ENCODE measurements around the gene ALG14. TPM values are rescaled to one million over a fixed set of nuclear protein-coding genes. Genes with fewer than 3 reads are reported as not detected.
A peak's percentile ranks its signal among the peaks of the same experiment; 100 is the strongest.

The ALG14 gene
- total RNA-seq, 1 donor from 2014 or later = 2.6 TPM

- no peaks in the 10 kb centered on the region for H3K27me3 ChIP-seq (ENCODE audit: low read depth)
- TF ChIP-seq CTCF (IDR thresholded peaks at IDR 0.05; ENCODE audit: borderline replicate concordance) = no peak
- intact Hi-C loops (cut with micrococcal nuclease) = loop anchor here (10.0 kb wide), 1 partner anchor 108 kb away; no protein-coding TSS in a partner anchor
- H3K27ac ChIP-seq (replicated peaks) = peak within 1 kb of the TSS; percentile 95
- H3K4me3 ChIP-seq = peak within 1 kb of the TSS; percentile 80
- H3K4me1 ChIP-seq = peaks cover 79% of the 10 kb centered on the region
- H3K9me3 ChIP-seq (replicated peaks) = no peaks in the 10 kb centered on the region
- no peaks in the 10 kb centered on the region for H3K36me3 ChIP-seq
- peak; percentile 93 for DNase-seq
Measured at GRCh38 chr1:94926915-94927404, 145.8 kb downstream of the ALG14 start, which contains the start of gene CNN3. CNN3 (minus strand) TSS chr1:94927110; CDS start chr1:94926894, 216 bp downstream.

- Histone ChIP-seq H3K4me3 (peak overlapping the region; percentile 80), H3K27me3 (ENCODE audit: low read depth) (no peaks in the 10 kb centered on the region), H3K4me1 (peaks cover 85% of the 10 kb centered on the region), H3K27ac (replicated peaks) (peak overlapping the region; percentile 95), H3K36me3 (no peaks in the 10 kb centered on the region), H3K9me3 (replicated peaks) (no peaks in the 10 kb centered on the region)
- DNase-seq = peak; percentile 64
- peak; percentile 67 for TF ChIP-seq CTCF (IDR thresholded peaks at IDR 0.05; ENCODE audit: borderline replicate concordance)
- intact Hi-C loops (cut with micrococcal nuclease) = loop anchor here (10.0 kb wide), 1 partner anchor 108 kb away; no protein-coding TSS in a partner anchor
Measured at GRCh38 chr1:94926126-94926914, 146.4 kb downstream of the ALG14 start.

GRCh38 chr1:94925561-94926125 is 147.1 kb downstream of the ALG14 start:
- no peaks in the 10 kb centered on the region for H3K9me3 ChIP-seq (replicated peaks)
- H3K27ac ChIP-seq (replicated peaks) = peak overlapping the region; percentile 95
- H3K4me3 ChIP-seq = peak overlapping the region; percentile 80
- H3K4me1 ChIP-seq = peaks cover 92% of the 10 kb centered on the region
- TF ChIP-seq CTCF (IDR thresholded peaks at IDR 0.05; ENCODE audit: borderline replicate concordance) = peak; percentile 16
- DNase-seq = peak; percentile 69
- intact Hi-C loops (cut with micrococcal nuclease) = loop anchor here (10.0 kb wide), 1 partner anchor 109 kb away; no protein-coding TSS in a partner anchor
- no peaks in the 10 kb centered on the region for H3K36me3 ChIP-seq
- no peaks in the 10 kb centered on the region for H3K27me3 ChIP-seq (ENCODE audit: low read depth)

- no peaks in the 10 kb centered on the region for H3K27me3 ChIP-seq (ENCODE audit: low read depth)
- H3K9me3 ChIP-seq (replicated peaks) = no peaks in the 10 kb centered on the region
- TF ChIP-seq CTCF (IDR thresholded peaks at IDR 0.05; ENCODE audit: borderline replicate concordance) = no peak
- H3K4me1 ChIP-seq = peaks cover 97% of the 10 kb centered on the region
- H3K36me3 ChIP-seq = no peaks in the 10 kb centered on the region
- H3K27ac ChIP-seq (replicated peaks) = peak overlapping the region; percentile 95
- intact Hi-C loops (cut with micrococcal nuclease) = loop anchor here (10.0 kb wide), 1 partner anchor 110 kb away; no protein-coding TSS in a partner anchor
- H3K4me3 ChIP-seq = peak overlapping the region; percentile 80
- DNase-seq = no peak
Measured at GRCh38 chr1:94925004-94925403, 147.7 kb downstream of the ALG14 start.

Other genes with a start within 250 kb of the ALG14 start
- 67.9 TPM for gene CNN3, start 145.8 kb downstream of the ALG14 start, total RNA-seq
- 75.7 TPM for gene TLCD4, start 44.4 kb upstream of the ALG14 start, total RNA-seq
- 19.4 TPM for gene RWDD3, start 161.3 kb upstream of the ALG14 start, total RNA-seq